ENCODE data around the gene FBXO27. TPM values are rescaled to one million over a fixed set of nuclear protein-coding genes. Genes with fewer than 3 reads are reported as not detected.
A peak's percentile ranks its signal among the peaks of the same experiment; 100 is the strongest.
"Not testable (repeated sequence)": the region's sequence is repeated elsewhere in the genome, so short reads cannot be mapped to it uniquely, and the experiment has no call there.

Gene FBXO27, protein sequence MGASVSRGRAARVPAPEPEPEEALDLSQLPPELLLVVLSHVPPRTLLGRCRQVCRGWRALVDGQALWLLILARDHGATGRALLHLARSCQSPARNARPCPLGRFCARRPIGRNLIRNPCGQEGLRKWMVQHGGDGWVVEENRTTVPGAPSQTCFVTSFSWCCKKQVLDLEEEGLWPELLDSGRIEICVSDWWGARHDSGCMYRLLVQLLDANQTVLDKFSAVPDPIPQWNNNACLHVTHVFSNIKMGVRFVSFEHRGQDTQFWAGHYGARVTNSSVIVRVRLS
- polyA plus RNA-seq (2014; cell fraction: cytosol; rRNA removed), result 0.36 and 0.93 TPM in 2 replicates
- polyA plus RNA-seq (2014; cell fraction: nucleus; rRNA removed), result not detected in 2 replicates

DNA sequence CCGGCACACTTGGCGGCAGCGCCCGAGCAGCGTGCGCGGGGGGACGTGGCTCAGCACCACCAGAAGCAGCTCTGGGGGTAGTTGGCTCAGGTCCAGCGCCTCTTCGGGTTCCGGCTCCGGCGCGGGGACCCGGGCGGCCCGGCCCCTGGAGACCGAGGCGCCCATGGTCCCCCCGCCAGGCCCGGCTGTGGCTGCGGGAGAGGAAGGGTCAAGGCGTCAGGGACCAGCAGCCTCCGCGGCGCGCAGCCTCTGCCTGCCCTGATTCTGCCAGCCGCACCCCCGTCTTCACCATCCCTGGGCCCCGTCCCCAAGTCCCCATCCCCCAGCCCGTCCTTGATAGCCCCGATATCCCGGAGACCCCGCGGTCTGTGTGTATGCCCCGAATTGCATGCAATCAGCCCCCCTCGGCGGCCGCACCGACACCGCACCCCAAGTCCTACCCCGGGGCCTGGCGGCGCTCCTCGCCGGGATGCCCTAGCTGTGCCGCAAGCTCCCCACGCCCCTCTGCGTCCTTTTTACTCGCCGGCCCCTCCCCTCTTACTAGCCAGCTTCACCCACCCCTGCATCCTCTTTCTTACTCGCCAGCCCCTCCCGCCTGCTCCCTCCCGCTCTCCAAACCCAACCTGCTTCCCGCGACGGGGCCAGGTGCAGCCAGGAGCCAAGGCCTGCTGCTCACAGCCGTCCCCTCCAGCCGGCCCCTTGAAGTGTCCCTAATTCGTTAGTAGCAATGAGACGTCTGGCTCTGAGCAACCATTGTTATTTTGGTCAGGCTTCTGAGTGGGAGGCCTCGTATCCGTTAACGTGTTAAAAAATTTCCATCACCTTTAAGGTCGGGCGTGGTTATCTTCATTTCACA, at the start of gene FBXO27:
Gene FBXO27, minus strand, starts transcription at position 487 of the 856 bp plus-strand sequence. Its CDS starts 322 bp downstream, at position 165.
- no peak for DNase-seq (ENCODE audit: low spot score)

GRCh38 chr19:39080431-39080830, 48.1 kb upstream of the FBXO27 start:
- no peak for DNase-seq (ENCODE audit: low spot score)

DNA sequence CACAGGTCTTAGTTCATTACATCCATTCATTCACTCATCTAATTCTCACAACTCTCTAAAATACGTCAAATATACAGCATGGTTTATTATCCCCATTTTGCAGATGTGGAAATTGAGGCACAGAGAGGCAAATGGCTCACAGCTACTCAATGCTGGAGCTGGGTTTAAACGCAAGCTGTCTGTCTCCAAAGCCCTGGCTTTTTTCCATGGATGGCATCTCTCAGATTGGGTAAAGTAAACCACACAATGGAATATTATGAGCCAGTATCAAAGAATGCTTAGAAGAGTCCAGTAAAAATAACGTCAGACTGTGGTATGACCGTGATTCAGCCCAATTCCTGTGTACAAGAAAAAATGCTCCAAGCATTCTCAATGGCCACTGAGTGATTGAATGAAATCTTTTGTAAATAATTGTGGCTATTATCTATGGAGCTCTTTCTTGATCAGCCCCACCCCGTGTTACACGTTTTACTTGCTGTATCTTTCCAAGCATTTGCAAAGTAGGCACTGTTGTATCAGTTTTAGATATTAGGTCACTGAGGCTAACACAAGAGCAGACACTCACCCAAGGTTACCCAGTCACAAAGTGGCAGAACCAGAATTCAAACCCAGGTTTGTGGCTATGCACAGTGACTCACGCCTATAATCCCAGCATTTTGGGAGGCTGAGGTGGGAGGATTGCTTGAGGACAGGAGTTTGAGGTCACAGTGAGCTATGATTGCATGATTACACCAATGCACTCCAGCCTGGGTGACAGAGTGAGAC, 46.3 kb upstream of the FBXO27 start:
- no peak for DNase-seq (ENCODE audit: low spot score)

GRCh38 chr19:39077323-39077722, 45.0 kb upstream of the FBXO27 start:
- DNase-seq (ENCODE audit: low spot score), result no peak

DNA sequence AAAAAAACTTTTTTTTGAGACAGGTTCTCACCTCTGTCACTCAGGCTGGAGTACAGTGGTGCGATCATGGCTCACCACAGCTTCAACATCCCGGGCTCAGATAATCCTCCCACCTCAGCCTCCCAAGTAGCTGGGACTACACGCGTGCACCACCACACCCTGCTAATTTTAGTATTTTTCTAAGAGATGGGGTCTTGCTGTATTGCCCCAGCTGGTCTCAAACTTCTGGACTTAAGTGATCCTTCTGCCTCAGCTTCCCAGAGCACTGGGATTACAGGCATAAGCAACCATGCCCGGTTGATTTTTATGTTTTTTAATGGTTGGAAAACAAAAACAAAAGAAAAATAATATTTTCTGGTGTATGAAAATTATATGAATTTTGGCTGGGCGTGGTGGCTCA, 42.6 kb upstream of the FBXO27 start:
- no peak for DNase-seq (ENCODE audit: low spot score)

- no peak for DNase-seq (ENCODE audit: low spot score)
Observed at GRCh38 chr19:39074205-39074692, 41.9 kb upstream of the FBXO27 start.

DNA sequence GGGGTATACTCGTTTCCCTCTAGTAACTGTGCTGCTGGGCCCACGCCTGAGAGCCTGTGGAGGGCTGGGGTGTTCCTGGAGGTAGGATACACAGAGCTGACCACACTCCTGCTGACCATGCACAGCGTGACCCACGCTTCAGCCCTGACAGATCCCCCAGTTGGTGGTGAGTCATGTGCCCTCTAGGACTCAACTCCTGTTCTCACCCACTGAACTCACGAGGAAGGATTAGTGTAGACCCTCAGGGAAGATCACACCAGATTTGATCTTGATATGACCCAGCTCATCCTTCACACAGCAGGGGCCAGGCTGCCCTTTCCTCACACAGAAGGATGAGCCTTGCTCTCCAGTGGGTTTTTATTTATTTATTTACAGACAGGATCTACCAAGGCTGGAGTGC, 38.5 kb upstream of the FBXO27 start:
- DNase-seq (ENCODE audit: low spot score), result no peak

DNA sequence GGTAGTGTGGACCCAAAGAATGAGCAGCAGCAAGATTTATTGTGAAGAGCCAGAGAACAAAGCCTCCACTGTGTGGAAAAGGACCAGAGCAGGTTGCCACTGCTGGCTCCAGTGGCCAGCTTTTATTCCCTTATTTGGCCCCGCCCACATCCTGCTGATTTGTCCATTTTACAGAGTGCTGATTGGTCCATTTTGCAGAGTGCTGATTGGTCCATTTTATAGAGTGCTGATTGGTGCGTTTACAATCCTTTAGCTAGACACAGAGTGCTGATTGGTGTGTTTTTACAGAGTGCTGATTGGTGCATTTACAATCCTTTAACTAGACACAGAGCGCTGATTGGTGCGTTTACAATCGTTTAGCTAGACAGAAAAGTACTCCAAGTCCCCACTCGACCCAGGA, 35.9 kb upstream of the FBXO27 start:
- DNase-seq (ENCODE audit: low spot score), result not testable (repeated sequence)

DNA sequence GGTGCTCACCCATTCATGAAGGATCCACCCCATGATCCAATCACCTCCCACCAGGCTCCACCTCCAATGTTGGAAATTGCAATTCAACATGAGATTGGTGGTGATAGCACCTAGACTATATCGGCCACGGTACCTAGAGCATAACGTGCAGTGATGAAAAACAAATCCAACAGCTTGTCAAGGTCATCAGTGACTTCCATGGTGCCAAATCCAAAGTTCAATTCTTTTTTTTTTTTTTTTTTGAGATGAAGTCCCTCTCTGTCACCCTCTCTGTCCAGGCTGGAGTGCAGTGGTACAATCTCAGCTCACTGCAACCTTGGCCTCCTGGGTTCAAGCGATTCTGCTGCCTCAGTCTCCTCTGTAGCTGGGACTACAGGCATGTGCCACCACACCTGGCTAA, 34.8 kb upstream of the FBXO27 start:
- DNase-seq (ENCODE audit: low spot score), result no peak

GRCh38 chr19:39065928-39066327, 33.6 kb upstream of the FBXO27 start:
- no peak for DNase-seq (ENCODE audit: low spot score)

- DNase-seq (ENCODE audit: low spot score), result no peak
Observed at GRCh38 chr19:39064405-39064804, 32.1 kb upstream of the FBXO27 start.

DNA sequence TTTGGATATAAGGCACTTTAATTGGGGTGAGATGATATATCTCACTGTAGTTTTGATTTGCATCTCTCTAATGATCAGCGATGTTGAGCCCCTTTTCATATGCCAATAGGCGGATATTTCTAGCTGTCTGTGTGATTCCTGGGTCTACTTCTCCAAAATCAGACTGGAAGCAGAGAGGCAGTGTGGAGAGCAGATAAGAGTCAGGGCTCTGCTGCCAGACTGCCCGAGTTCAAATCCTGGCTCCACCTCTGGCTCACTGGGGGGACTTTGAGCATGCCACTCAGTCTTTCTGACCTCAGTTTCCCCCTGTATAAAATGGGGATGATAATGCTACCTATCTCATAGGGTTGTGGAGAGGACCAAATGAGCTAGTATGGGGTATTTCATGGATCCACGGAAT, 27.8 kb upstream of the FBXO27 start:
- no peak for DNase-seq (ENCODE audit: low spot score)

DNA sequence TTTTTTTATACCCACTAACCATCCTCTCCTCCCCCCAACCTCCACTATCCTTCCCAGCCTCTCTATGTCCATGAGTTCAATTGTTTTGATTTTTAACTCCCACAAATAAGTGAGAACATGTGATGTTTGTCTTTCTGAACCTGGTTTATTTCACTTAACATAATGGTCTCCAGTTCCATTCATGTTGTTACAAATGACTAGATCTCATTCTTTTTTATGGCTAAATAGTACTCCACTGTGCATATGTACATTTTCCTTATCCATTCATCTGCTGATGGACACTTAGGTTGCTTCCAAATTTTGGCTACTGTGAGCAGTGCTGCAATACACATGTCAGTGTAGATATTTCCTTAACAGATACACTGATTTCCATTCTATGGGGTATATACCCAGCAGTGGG, 27.0 kb upstream of the FBXO27 start:
- DNase-seq (ENCODE audit: low spot score), result no peak

- DNase-seq (ENCODE audit: low spot score), result no peak
Observed at GRCh38 chr19:39057615-39058014, 25.3 kb upstream of the FBXO27 start.

- no peak for DNase-seq (ENCODE audit: low spot score)
Observed at GRCh38 chr19:39054091-39054470, 21.7 kb upstream of the FBXO27 start.

DNA sequence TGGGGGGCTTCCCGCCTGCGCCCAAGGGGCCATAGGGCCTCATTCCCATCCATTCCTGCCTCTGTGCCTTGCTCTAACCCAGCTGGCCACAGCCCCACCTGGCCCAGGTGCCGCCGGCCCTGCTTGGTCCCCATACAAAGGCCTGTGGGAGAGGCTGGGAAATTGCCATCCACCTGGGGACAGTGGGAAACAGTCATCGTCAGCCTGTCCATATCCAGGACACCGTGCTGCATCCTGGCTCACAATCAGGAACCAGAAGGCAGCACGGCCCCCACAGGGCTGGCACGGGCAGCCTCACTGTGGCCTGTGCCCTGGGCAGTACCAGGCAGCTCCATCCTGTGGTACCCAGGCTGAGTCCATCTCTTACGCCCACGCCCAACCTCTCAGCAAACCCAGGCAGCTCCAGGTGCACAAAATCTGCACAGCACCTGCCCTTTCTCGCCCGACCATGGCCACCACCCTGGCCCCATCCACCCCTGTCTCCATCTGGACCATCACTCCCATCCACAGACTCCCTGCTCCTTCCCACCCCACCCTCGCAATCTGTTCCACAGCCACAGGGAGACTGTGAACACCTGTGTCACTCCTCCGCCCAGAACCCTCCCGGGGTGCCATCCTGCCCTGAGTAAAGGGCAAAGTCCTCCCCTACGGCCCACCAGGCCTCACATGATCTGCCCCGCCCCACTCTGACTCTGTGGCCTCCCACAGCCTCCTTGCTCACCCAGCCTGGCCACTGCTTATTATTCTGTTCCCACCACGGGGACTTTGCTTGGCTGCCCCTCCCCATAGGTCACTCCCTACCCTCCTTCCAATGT, 21.1 kb upstream of the FBXO27 start:
- DNase-seq (ENCODE audit: low spot score), result no peak

- DNase-seq (ENCODE audit: low spot score), result no peak
Observed at GRCh38 chr19:39052846-39053245, 20.5 kb upstream of the FBXO27 start.

DNA sequence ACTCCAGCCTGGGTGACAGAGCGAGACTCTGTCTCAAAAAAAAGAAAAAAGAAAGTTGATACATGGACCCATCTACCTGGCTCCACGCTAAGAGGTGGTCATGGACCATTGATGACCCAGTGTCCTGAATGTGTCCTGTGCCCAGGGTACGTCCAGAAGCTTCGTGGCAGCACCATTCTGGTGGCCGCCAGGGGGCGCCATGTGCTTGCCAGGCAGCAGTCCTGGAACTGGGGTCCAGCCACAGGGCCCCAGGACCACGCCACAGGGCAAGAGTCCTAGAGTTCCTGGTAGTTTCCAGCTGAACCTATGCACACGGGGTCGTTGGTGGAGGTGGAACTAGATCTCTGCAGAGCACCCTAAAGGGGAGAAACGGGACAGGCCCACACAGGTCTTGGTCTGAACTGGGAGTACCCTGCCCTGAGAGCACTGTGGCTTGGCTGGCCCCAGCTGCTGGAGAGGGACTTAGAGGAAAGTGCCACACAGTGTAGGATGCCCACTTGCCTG, 19.9 kb upstream of the FBXO27 start:
- peak; percentile 41 for DNase-seq (ENCODE audit: low spot score)

GRCh38 chr19:39047073-39047472, 14.7 kb upstream of the FBXO27 start:
- DNase-seq (ENCODE audit: low spot score), result no peak

GRCh38 chr19:39046037-39046821, 13.9 kb upstream of the FBXO27 start:
- no peak for DNase-seq (ENCODE audit: low spot score)
